GM12878 (cell line): ENCODE results near the gene CMC4. TPM values are rescaled to one million over a fixed set of nuclear protein-coding genes. Genes with fewer than 3 reads are reported as not detected.

Source experiments
- ATAC-seq: fragments of 200-7000 bp; cut with Tn5 transposase; 3 replicates; pipeline ENCODE4 v1.9.1; 2020; ENCODE audit warnings: mild to moderate bottlenecking, moderate library complexity
- BruUV-seq: library from RNA; stranded (reverse); fragments of 400-500 nt; replicated peaks from 2 replicates; lab custom pipeline; 2021; lab: Mats Ljungman, UMichigan
- CTCF ChIA-PET: fragments of 300-600 bp; sonication (Branson Sonifier 250); formaldehyde crosslinking; extraction: SDS; loops from one replicate; lab custom pipeline; 2021; ENCODE audit warnings: inconsistent platforms; lab: Yijun Ruan, JAX
- POLR2A ChIA-PET: fragments of 350-600 bp; formaldehyde crosslinking; extraction: SDS; loops from one replicate; lab custom pipeline; 2021; ENCODE audit warnings: inconsistent platforms; lab: Charles Lee
- RAD21 ChIA-PET: fragments of 300-600 bp; sonication (Branson Sonifier 250); formaldehyde crosslinking; loops from one replicate; lab custom pipeline; 2023; ENCODE audit warnings: antibody characterized with exemption; ENCODE audit not compliant: unreplicated experiment; lab: Charles Lee
- SMC1A ChIA-PET: fragments of 300-600 bp; sonication (Branson Sonifier 250); formaldehyde crosslinking; loops from one replicate; lab custom pipeline; 2023; ENCODE audit not compliant: unreplicated experiment, uncharacterized antibody; lab: Charles Lee
- DNase-seq: peaks from one replicate; pipeline ENCODE4 v3.0.0-alpha.2; 2011; ENCODE audit warnings: low read depth, low spot score
- FAIRE-seq: peaks from 3 replicates; lab custom pipeline; 2011; peaks lifted over from hg19 to GRCh38; lab: Jason Lieb, UNC
- H2AFZ ChIP-seq: 2 replicates; pipeline ENCODE4 v1.6.0; 2011; ENCODE audit warnings: low read depth, low read length, control low read depth; ENCODE audit not compliant: control insufficient read depth
- H3K27ac ChIP-seq: 2 replicates; pipeline ENCODE4 v1.5.1; 2011; ENCODE audit warnings: control low read depth; ENCODE audit not compliant: control insufficient read depth, insufficient read depth
- H3K27me3 ChIP-seq, 2 experiments: replicated peaks in 1 of 2; 2 replicates each; pipeline versions ENCODE4 v1.6.0 to v1.6.1; 2011; ENCODE audit warnings: low read length in 1 of 2; ENCODE audit not compliant: control insufficient read depth in 2 of 2, insufficient read depth in 2 of 2
- H3K36me3 ChIP-seq, 2 experiments: 2 replicates each; pipeline ENCODE4 v1.5.1; 2011; ENCODE audit warnings: low read length in 1 of 2; ENCODE audit not compliant: control insufficient read depth in 2 of 2, insufficient read depth in 2 of 2
- H3K4me1 ChIP-seq: 2 replicates; pipeline ENCODE4 v1.6.1; 2011; ENCODE audit warnings: mild to moderate bottlenecking, low read length, moderate library complexity, mixed read lengths; ENCODE audit not compliant: control insufficient read depth, insufficient read depth
- H3K4me2 ChIP-seq: 2 replicates; pipeline ENCODE4 v1.6.0; 2011; ENCODE audit warnings: control low read depth; ENCODE audit not compliant: control insufficient read depth, insufficient read depth
- H3K4me3 ChIP-seq: fragments of 200-600 bp; sonication (generic); 2 replicates; pipeline ENCODE4 v1.5.1; 2016
- H3K79me2 ChIP-seq: 2 replicates; pipeline ENCODE4 v1.6.0; 2011; ENCODE audit warnings: low read length; ENCODE audit not compliant: control insufficient read depth, insufficient read depth
- H3K9ac ChIP-seq: 2 replicates; pipeline ENCODE4 v1.8.0; 2011; ENCODE audit warnings: low read length, control low read depth, mixed read lengths; ENCODE audit not compliant: control insufficient read depth, insufficient read depth
- H3K9me3 ChIP-seq: replicated peaks from 3 replicates; pipeline ENCODE4 v1.5.1; 2011; ENCODE audit warnings: mild to moderate bottlenecking, low read length; ENCODE audit not compliant: control insufficient read depth, insufficient read depth
- H4K20me1 ChIP-seq: 2 replicates; pipeline ENCODE4 v1.6.0; 2011; ENCODE audit not compliant: control insufficient read depth, insufficient read depth
- CTCF ChIP-seq, 3 experiments: IDR thresholded peaks in 2 of 3; conservative IDR thresholded peaks in 1 of 3; 2 replicates each; pipeline ENCODE4 v1.5.1; 2011; ENCODE audit warnings: low read depth in 3 of 3, low read length in 3 of 3, mild to moderate bottlenecking in 3 of 3, control low read depth in 2 of 3, moderate library complexity in 2 of 3, inconsistent platforms in 1 of 3, mixed read lengths in 1 of 3; ENCODE audit not compliant: control insufficient read depth in 2 of 3, insufficient read depth in 1 of 3; ENCODE audit errors: extremely low read depth in 1 of 3
- NRF1 ChIP-seq: conservative IDR thresholded peaks from 2 replicates; pipeline ENCODE4 v1.6.1; 2011; ENCODE audit warnings: mild to moderate bottlenecking, low read depth, low read length, improper control_type of control experiment
- SMARCA5 ChIP-seq: fragments of 450-650 bp; IDR thresholded peaks from 2 replicates; pipeline ENCODE4 v1.6.1; 2017; ENCODE audit warnings: mild to moderate bottlenecking
- SMC3 ChIP-seq: IDR thresholded peaks from 2 replicates; pipeline ENCODE4 v1.6.1; 2011; ENCODE audit warnings: low read length, improper control_type of control experiment, borderline replicate concordance
- ZBTB40 ChIP-seq: fragments of 450-650 bp; IDR thresholded peaks from 2 replicates; pipeline ENCODE4 v1.6.1; 2016; ENCODE audit warnings: mild to moderate bottlenecking, moderate library complexity, borderline replicate concordance
- WGBS: methylation state at CpG from one replicate; pipeline ENCODE4 v1.1.6; 2016; ENCODE audit warnings: low lambda C conversion rate; ENCODE audit not compliant: insufficient replicate concordance, insufficient coverage; ENCODE audit errors: missing lambda C conversion rate; 5-methylcytosine and 5-hydroxymethylcytosine counted together
- in situ Hi-C: fragments of 300-500 bp; cut with MboI; formaldehyde crosslinking; loops from 9 replicates; pipeline ENCODE4 v1.14.3; 2018; ENCODE audit warnings: mixed read lengths
- intact Hi-C: fragments of 100-400 bp; cut with micrococcal nuclease; formaldehyde crosslinking; loops from one replicate; pipeline ENCODE4 v1.14.2; 2022; ENCODE audit not compliant: unreplicated experiment
- polyA plus RNA-seq, 11 experiments: library from polyadenylated mRNA; depleted of rRNA in 4 of 11; unstranded in 6 of 11; stranded (reverse) in 5 of 11; fragments of >200 nt; fragmentation: Nextera tagmentation in 4 of 11; fragmentation: Illumina TruSeq in 1 of 11; extraction: Ambion mirVana in 4 of 11; extraction: Trizol in 1 of 11; gene quantifications; 1 replicate in 1 of 11; 2 replicates in 10 of 11; pipeline versions ENCODE4 v1.2.1 to v1.2.3, GENCODE V29; 2011 to 2016; ENCODE audit warnings: inconsistent platforms in 2 of 11, missing spikeins in 2 of 11, low read depth in 1 of 11
- total RNA-seq, 4 experiments: library from RNA; depleted of rRNA in 3 of 4; stranded (reverse); fragments of >200 nt in 3 of 4; fragmentation: Illumina TruSeq in 1 of 4; extraction: Trizol in 1 of 4; gene quantifications; 2 replicates each; pipeline versions ENCODE4 v1.2.1 to v1.2.3, GENCODE V29; 2013 to 2021

The CMC4 gene
- total and polyA plus RNA-seq, 10 of the 15 experiments (the other 5 are each of a cell fraction or from before 2014, with no cell fraction given): 5.8 to 36.4 (median 21.0) TPM

GRCh38 chrX:155070038-155070437 is 898 bp downstream of the CMC4 start (continued):
- TF ChIP-seq ZBTB40 (no peak), SMC3 (no peak), NRF1 (no peak)

GRCh38 chrX:155069414-155069813 is 1.5 kb downstream of the CMC4 start:
- Histone ChIP-seq H3K27ac (no peak overlapping the region), H4K20me1 (no peaks in the 10 kb centered on the region), H3K4me1 (no peaks in the 10 kb centered on the region), H3K36me3 (no peaks in the 10 kb centered on the region; a peak in 2 of 4 replicates), H3K4me2 (peak overlapping the region; percentile 49), H3K79me2 (peaks cover 54% of the 10 kb centered on the region), H3K4me3 (peak overlapping the region; percentile 72), H3K9me3 (no peaks in the 10 kb centered on the region), H2AFZ (no peak overlapping the region), H3K27me3 (no peaks in the 10 kb centered on the region), H3K9ac (peak overlapping the region; percentile 87)
- ChIA-PET CTCF (interaction anchor here (1.4 kb wide), 1 partner anchor 12 kb away, joined by 3 read pairs; no protein-coding TSS in a partner anchor), POLR2A (no interaction called here), SMC1A (interaction anchor here (1.1 kb wide), 1 partner anchor 41 kb away, joined by 4 read pairs; no protein-coding TSS in a partner anchor), RAD21 (interaction anchor here (1.4 to 1.5 kb wide), 3 partner anchors 43 to 148 kb away, joined by 3 to 4 read pairs (median 3); partner anchors contain the start of gene FUNDC2)
- DNase-seq: no peak
- 0% methylated on average over 1 of the region's 1 CpG for WGBS
- intact Hi-C loops (no loop called here), in situ Hi-C loops (no loop called here)
- BruUV-seq: no TSS peak
- no peak for TF ChIP-seq CTCF (IDR thresholded peaks at IDR 0.05 in 2 of 3, conservative IDR thresholded peaks at IDR 0.05 in 1 of 3; ENCODE audit: control insufficient read depth in 2 of 3, extremely low read depth in 1 of 3, insufficient read depth in 1 of 3, low read depth in 3 of 3, low read length in 3 of 3)
- TF ChIP-seq SMARCA5: 0 out of 2 replicates have a peak, but pooled peaks have one; percentile 41
- ATAC-seq: no peak
- FAIRE-seq: no peak
